ENCODE measurements around the gene ZBTB7A.
A peak's percentile ranks its signal among the peaks of the same experiment; 100 is the strongest.
"Not testable (repeated sequence)": the region's sequence is repeated elsewhere in the genome, so short reads cannot be mapped to it uniquely, and the experiment has no call there.

The ZBTB7A gene

GRCh38 chr19:4013886-4014540 lies 52.7 kb downstream of the ZBTB7A start:
- no peak for DNase-seq

GRCh38 chr19:4012975-4013634 lies 53.6 kb downstream of the ZBTB7A start:
- no peak for DNase-seq

- DNase-seq, result no peak
Observed at GRCh38 chr19:4012092-4012974, 54.4 kb downstream of the ZBTB7A start.

- DNase-seq, result not testable (repeated sequence)
Observed at GRCh38 chr19:4011430-4011829, 55.3 kb downstream of the ZBTB7A start.

DNA sequence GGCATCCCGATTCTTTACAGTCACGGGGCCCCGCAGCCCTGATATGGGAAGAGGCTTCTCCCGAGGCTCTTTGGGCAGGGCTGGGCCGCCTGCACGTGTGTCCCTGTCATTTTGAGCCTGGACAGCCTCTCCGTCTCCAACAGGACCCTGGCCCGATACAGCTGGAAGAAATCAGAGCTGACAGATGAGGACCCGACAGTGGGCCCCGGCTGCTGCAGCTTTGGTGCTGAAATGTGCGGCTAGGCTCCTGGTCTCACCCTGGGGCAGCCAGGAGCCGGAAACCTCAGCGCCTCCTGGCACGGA lies 55.9 kb downstream of the ZBTB7A start:
- no peak for DNase-seq

- DNase-seq, result no peak
Observed at GRCh38 chr19:4009990-4010807, 56.5 kb downstream of the ZBTB7A start.

GRCh38 chr19:4007836-4008539 lies 58.7 kb downstream of the ZBTB7A start:
- DNase-seq, result no peak

GRCh38 chr19:4007021-4007835 lies 59.5 kb downstream of the ZBTB7A start, which contains the start of gene PIAS4:
Gene PIAS4 (plus strand): TSS chr19:4007736. CDS start chr19:4007761, 25 bp downstream.
- DNase-seq, result peak; percentile 90

- DNase-seq, result not testable (repeated sequence)
Observed at GRCh38 chr19:4005436-4005835, 61.3 kb downstream of the ZBTB7A start.

DNA sequence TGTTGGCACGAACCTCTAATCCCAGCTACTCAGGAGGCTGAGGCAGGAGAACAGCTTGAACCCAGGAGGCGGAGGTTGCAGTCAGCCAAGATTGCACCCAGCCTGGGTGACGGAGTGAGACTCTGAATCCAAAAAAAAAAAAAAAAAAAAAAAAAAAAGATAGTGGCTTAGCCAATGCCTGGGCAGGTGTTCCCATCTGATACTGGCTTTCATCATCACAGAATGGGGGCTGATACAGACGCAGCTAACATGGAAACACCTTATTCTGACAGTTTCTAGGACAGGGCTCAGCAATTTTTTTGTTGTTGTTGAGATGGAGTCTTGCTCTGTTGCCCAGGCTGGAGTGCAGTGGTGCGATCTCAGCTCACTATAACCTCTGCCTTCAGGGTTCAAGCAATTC lies 65.9 kb downstream of the ZBTB7A start:
- DNase-seq, result not testable (repeated sequence)

GRCh38 chr19:3998667-3999412 lies 67.9 kb downstream of the ZBTB7A start:
- not testable (repeated sequence) for DNase-seq

DNA sequence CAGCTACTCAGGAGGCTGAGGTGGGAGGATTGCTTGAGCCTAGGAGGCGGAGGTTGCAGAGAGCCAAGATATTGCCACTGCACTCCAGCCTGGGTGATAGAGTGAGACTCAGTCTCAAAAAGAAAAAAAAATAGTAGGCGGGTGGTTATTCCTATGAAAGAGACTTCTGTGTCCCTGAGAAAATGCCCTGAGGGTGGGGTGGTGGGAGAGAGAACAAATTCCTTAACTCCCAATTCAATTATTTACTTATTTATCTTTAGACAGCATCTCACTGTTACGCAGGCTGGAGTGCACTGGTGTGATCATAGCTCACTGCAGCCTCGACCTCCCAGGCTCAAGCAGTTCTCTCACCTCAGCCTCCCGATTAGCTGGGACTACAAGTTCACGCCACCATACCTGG lies 71.1 kb downstream of the ZBTB7A start:
- DNase-seq, result no peak

Data from activated T-cell treated with anti-CD3 and anti-CD28 coated beads for 4 hours (primary cell).